HG03378 (cell line): ENCODE data around the gene ACAP1.

Experiments
- ATAC-seq: cut with Tn5 transposase; IDR thresholded peaks from one replicate; pipeline ENCODE4 v1.9.1; 2021; ENCODE audit warnings: mild to moderate bottlenecking, moderate library complexity; ENCODE audit not compliant: unreplicated experiment

ACAP1 gene

GRCh38 chr17:7383742-7384488 lies 47.6 kb downstream of the ACAP1 start:
- ATAC-seq = no peak

- no peak for ATAC-seq
Measured at GRCh38 chr17:7384489-7385081, 48.3 kb downstream of the ACAP1 start.

GRCh38 chr17:7388856-7389255 lies 52.5 kb downstream of the ACAP1 start:
- ATAC-seq = no peak

- ATAC-seq = no peak
Measured at GRCh38 chr17:7389924-7390910, 53.9 kb downstream of the ACAP1 start.

- ATAC-seq = no peak
Measured at GRCh38 chr17:7391307-7391706, 55.0 kb downstream of the ACAP1 start.

- no peak for ATAC-seq
Measured at GRCh38 chr17:7392696-7393612, 56.6 kb downstream of the ACAP1 start.

GRCh38 chr17:7393613-7394451 lies 57.5 kb downstream of the ACAP1 start:
- peak; percentile 21 for ATAC-seq

GRCh38 chr17:7394452-7395191 lies 58.3 kb downstream of the ACAP1 start, which contains the start of gene PLSCR3:
TSS of gene PLSCR3 (minus strand) at chr17:7394525. CDS start at chr17:7394110, 415 bp downstream.
- peak; percentile 52 for ATAC-seq

- ATAC-seq = no peak
Measured at GRCh38 chr17:7396147-7396546, 59.8 kb downstream of the ACAP1 start.

GRCh38 chr17:7398612-7399011 lies 62.3 kb downstream of the ACAP1 start:
- ATAC-seq = no peak
